H1 (cell line): ENCODE measurements around the gene HMMR. TPM values are rescaled to one million over a fixed set of nuclear protein-coding genes. Genes with fewer than 3 reads are reported as not detected.

Experiments
- CEBPB ChIP-seq: IDR thresholded peaks from 2 replicates; pipeline ENCODE4 v1.6.1; 2012; ENCODE audit warnings: low read depth, low read length
- SUZ12 ChIP-seq: fragments of 200-600 bp; sonication (generic); IDR thresholded peaks from 2 replicates; pipeline ENCODE4 v1.6.1; 2012; ENCODE audit warnings: mild to moderate bottlenecking, inconsistent platforms, low read length, moderate library complexity, mixed read lengths
- TAF1 ChIP-seq: IDR thresholded peaks from 2 replicates; pipeline ENCODE4 v1.6.1; 2011; ENCODE audit warnings: mild to moderate bottlenecking, low read depth, low read length
- polyA plus RNA-seq, 7 experiments: library from polyadenylated mRNA; depleted of rRNA in 3 of 7; stranded (reverse) in 5 of 7; unstranded in 2 of 7; fragments of >200 nt in 5 of 7; fragments of 200-250 nt in 2 of 7; gene quantifications; 1 replicate in 5 of 7; 2 replicates in 1 of 7; 4 replicates in 1 of 7; pipeline versions ENCODE4 v1.2.1 to v1.2.3, GENCODE V29; 2011 to 2013; ENCODE audit warnings: missing spikeins in 2 of 7, mixed read lengths in 2 of 7
- total RNA-seq: library from RNA; stranded (reverse); fragmentation: NEBNext Ultra II Directional; extraction: Animal tissue kit (Norgen Biotek cat#: 25700); gene quantifications from 2 replicates; pipeline ENCODE4 v1.2.1, GENCODE V29; 2021

Gene HMMR
- total and polyA plus RNA-seq, 2 of the 8 experiments (the other 6 are each of a cell fraction or from before 2014, with no cell fraction given): 17.5 to 77.3 TPM

DNA sequence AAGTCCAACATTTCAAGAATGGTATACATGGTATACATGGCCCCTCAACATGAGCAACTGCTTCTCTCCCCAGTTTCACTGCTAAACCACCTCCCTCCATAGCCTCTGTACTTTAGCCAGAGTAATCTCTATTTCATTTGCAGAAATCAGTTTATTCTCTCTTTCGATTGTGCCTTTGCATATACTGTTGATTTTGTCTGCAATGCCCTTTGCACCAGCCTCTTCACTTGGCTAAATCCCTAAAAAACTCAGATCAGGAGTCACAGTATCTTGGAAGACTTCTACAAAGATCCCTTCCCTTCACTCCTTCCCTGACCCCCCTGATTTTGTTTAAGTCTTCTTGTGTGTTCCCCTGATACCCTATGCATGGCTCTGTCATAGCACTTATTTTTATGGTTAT, 27.9 kb upstream of the HMMR start (continued):
- no peak for TF ChIP-seq CEBPB
- TF ChIP-seq TAF1: no peak
- TF ChIP-seq SUZ12: no peak
